Kidney (tissue), 14 donors: Measurements from ENCODE around the gene CNOT3. TPM values are rescaled to one million over a fixed set of nuclear protein-coding genes. Genes with fewer than 3 reads are reported as not detected.
A peak's percentile ranks its signal among the peaks of the same experiment; 100 is the strongest.
"Not testable (repeated sequence)": the region's sequence is repeated elsewhere in the genome, so short reads cannot be mapped to it uniquely, and the experiment has no call there.

Experiments
- DNase-seq, 5 donors: peaks; one replicate each; pipeline ENCODE4 v3.0.0-alpha.2; 2013 to 2020
- FAIRE-seq: peaks from 2 replicates; lab custom pipeline; 2012; peaks lifted over from hg19 to GRCh38; lab: Jason Lieb, UNC
- H3K27ac ChIP-seq, 2 donors: one replicate each; pipeline ENCODE4 v1.7.0; 2013; ENCODE audit warnings: low read depth in 2 of 2, low read length in 2 of 2, inconsistent platforms in 1 of 2
- H3K27me3 ChIP-seq: one replicate; pipeline ENCODE4 v1.7.1; 2013; ENCODE audit warnings: low read length, inconsistent platforms; ENCODE audit not compliant: control insufficient read depth, insufficient read depth
- H3K36me3 ChIP-seq, 3 donors: one replicate each; pipeline versions ENCODE4 v1.7.0 to v1.7.1; 2013; ENCODE audit warnings: low read length in 3 of 3, control low read depth in 1 of 3, inconsistent platforms in 1 of 3; ENCODE audit not compliant: insufficient read depth in 3 of 3, control insufficient read depth in 2 of 3
- H3K4me1 ChIP-seq, 3 donors: one replicate each; pipeline versions ENCODE4 v1.7.0 to v1.7.1; 2013; ENCODE audit warnings: low read length in 3 of 3, inconsistent platforms in 1 of 3, low read depth in 1 of 3; ENCODE audit not compliant: control insufficient read depth in 2 of 3, insufficient read depth in 2 of 3
- H3K4me3 ChIP-seq, 3 donors: one replicate each; pipeline versions ENCODE4 v1.7.0 to v1.8.1; 2013; ENCODE audit warnings: low read length in 3 of 3, control low read depth in 1 of 3, inconsistent platforms in 1 of 3
- H3K9ac ChIP-seq, 3 donors: one replicate each; pipeline versions ENCODE4 v1.7.0 to v1.7.1; 2013; ENCODE audit warnings: low read length in 3 of 3, control low read depth in 1 of 3, inconsistent platforms in 1 of 3
- H3K9me3 ChIP-seq, 3 donors: one replicate each; pipeline versions ENCODE4 v1.7.0 to v1.7.1; 2013; ENCODE audit warnings: low read length in 3 of 3, control low read depth in 1 of 3, inconsistent platforms in 1 of 3; ENCODE audit not compliant: control insufficient read depth in 2 of 3, insufficient read depth in 1 of 3
- intact Hi-C: fragments of 100-400 bp; cut with DNase I; formaldehyde crosslinking; loops from one replicate; pipeline ENCODE4 v1.11.1; 2022
- polyA plus RNA-seq: library from polyadenylated mRNA; stranded (reverse); fragments of 350-450 nt; fragmentation: Illumina TruSeq; extraction: RNeasy Lipid Tissue Mini Kit (QIAGEN cat#74804); gene quantifications from one replicate; pipeline ENCODE4 v1.2.3, GENCODE V29; 2014; ENCODE audit warnings: low read depth, low replicate concordance; ENCODE audit not compliant: insufficient read depth
- total RNA-seq: library from RNA; stranded (reverse); fragmentation: NEBNext Ultra II Directional; extraction: Animal tissue kit (Norgen Biotek cat#: 25700); gene quantifications from one replicate; pipeline ENCODE4 v1.2.1, GENCODE V29; 2021
- TF ChIP-seq, protein P1 (sequence below): IDR thresholded peaks from 3 replicates; pipeline ENCODE4 v1.5.1; 2012; ENCODE audit warnings: mild to moderate bottlenecking, moderate library complexity, borderline replicate concordance; ENCODE audit not compliant: insufficient read depth; ENCODE audit errors: extremely low read depth
- donor health status: control.
- donor health status: control.
- donor health status: control.
- donor health status: control.
- donor health status: control.
- donor health status: DM: yes; HTN: yes; CAD: no.
- donor health status: Normal renal cell carcinoma (clear cell type).

Gene CNOT3
- total and polyA plus RNA-seq, 2 donors from 2014 or later: 30.8 to 38.1 TPM

DNA sequence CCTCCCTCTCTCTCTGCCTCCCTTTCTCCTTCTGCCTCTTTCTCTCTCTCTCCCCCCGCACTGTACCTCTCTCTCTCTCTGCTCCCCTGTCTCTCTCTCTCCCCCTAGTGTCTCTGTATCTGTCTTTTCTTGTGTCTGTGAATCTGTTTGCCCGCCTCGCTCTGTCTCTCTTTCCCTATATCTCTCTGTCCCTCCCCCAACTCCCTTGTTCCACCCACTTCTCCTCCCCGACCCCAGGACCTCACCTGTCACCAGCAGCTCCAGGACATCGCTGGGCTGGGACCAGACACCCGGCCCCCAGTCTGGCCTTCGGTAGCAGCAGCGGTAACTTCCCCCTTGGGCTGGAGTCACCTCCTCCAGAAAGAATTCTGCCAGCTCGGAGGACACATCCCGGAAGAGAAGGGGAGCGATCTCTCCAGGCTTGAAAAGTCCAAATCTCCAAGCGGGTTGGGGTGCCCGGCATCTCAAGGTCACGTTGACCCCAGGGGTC, 40.9 kb upstream of the CNOT3 start:
- no peaks in the 10 kb centered on the region for H3K36me3 ChIP-seq
- H3K4me1 ChIP-seq: no peaks in the 10 kb centered on the region
- DNase-seq (peak in 1 of 5 donors; percentile 72), FAIRE-seq (no peak)
- no peak overlapping the region for H3K9ac ChIP-seq
- no peak overlapping the region for H3K27ac ChIP-seq
- no peaks in the 10 kb centered on the region for H3K9me3 ChIP-seq
- H3K4me3 ChIP-seq: no peak overlapping the region
- intact Hi-C loops: no loop called here
- H3K27me3 ChIP-seq: no peaks in the 10 kb centered on the region
- TF ChIP-seq, protein P1, sequence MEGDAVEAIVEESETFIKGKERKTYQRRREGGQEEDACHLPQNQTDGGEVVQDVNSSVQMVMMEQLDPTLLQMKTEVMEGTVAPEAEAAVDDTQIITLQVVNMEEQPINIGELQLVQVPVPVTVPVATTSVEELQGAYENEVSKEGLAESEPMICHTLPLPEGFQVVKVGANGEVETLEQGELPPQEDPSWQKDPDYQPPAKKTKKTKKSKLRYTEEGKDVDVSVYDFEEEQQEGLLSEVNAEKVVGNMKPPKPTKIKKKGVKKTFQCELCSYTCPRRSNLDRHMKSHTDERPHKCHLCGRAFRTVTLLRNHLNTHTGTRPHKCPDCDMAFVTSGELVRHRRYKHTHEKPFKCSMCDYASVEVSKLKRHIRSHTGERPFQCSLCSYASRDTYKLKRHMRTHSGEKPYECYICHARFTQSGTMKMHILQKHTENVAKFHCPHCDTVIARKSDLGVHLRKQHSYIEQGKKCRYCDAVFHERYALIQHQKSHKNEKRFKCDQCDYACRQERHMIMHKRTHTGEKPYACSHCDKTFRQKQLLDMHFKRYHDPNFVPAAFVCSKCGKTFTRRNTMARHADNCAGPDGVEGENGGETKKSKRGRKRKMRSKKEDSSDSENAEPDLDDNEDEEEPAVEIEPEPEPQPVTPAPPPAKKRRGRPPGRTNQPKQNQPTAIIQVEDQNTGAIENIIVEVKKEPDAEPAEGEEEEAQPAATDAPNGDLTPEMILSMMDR: peak; percentile 7

DNA sequence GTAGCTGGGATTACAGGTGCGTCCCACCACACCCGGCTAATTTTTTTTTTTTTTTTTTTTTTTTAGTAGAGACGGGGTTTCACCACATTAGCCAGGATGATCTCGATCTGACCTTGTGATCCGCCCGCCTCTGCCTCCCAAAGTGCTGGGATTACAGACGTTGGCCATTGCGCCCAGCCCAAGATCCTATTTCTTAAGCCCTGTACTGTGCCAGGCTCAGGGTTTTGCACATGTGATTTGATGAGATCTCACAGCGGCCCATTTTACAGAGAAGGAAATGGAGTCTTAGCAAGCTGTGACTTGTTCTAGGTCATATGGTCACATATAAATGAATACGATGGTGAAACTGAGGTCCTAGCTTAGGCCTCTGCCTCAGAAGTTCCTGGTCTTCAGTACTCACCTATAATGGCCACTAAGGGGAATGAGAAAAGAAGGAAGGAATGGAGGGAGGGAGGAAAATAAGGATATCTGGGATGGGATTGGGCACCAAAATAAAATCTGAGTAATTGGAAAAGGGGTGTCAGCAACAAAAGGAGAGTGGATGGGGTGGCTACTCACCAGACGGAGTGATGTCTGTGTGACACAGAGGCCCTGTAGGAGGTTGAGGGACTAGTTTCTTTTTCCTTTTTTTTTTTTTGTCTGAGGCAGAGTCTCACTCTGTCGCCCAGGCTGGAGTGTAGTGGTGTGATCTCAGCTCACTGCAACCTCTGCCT, 38.2 kb upstream of the CNOT3 start:
- no peaks in the 10 kb centered on the region for H3K36me3 ChIP-seq
- intact Hi-C loops: no loop called here
- H3K27ac ChIP-seq: no peak overlapping the region
- FAIRE-seq (no peak), DNase-seq (peak in 1 of 5 donors; percentile 26)
- peaks cover 0 to 5% (median 0%) of the 10 kb centered on the region in 3 donors for H3K4me1 ChIP-seq
- H3K4me3 ChIP-seq: no peak overlapping the region
- H3K9ac ChIP-seq: no peak overlapping the region
- TF ChIP-seq, protein P1: no peak
- H3K9me3 ChIP-seq: no peaks in the 10 kb centered on the region
- no peaks in the 10 kb centered on the region for H3K27me3 ChIP-seq

DNA sequence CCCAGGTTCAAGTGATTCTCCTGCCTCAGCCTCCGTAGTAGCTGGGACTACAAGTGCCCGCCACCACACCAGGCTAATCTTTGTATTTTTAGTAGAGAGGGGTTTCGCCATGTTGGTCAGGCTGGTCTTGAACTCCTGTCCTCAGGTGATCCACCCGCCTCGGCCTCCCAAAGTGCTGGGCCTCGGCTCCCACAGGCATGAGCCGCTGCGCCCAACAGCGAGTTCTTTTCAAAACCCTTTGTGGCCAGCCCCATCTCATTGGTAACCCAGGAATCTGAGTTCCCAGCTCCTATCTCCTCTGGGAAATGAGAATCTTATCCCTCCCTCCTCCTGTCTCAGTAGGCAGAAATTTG, 37.7 kb upstream of the CNOT3 start:
- H3K4me1 ChIP-seq, H3K27ac ChIP-seq, intact Hi-C loops, H3K36me3 ChIP-seq, H3K9me3 ChIP-seq, H3K27me3 ChIP-seq, H3K4me3 ChIP-seq, FAIRE-seq, H3K9ac ChIP-seq: not testable (repeated sequence)
- DNase-seq: peak in 1 of 5 donors; percentile 22

DNA sequence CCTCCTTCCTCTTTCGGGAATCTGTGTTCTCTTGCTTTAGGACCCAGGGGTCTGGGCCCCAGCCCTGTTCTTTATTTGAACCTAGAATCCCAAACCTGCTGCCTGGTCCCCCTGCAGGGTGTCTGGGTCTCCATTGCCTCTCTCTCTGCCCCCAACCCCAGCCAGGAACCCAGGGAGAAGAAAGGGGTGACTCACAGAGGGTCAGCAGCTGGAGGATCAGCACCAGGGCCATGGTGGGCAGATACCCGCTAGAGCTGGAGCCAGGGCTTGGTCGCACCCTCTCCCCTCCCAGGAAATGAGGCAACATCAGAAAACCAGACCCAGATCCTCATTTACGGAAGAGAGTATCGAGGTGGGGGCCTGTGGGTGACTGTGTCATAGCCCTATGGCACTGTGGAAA, 37.0 kb upstream of the CNOT3 start, which contains the start of gene OSCAR:
Gene OSCAR (minus strand): TSS at position 243 of the 400 bp plus-strand sequence. CDS start 11 bp downstream, at position 232.
- H3K9me3 ChIP-seq: no peaks in the 10 kb centered on the region
- no peaks in the 10 kb centered on the region for H3K36me3 ChIP-seq
- H3K27me3 ChIP-seq: no peaks in the 10 kb centered on the region
- H3K4me3 ChIP-seq: no peak within 1 kb of the TSS
- H3K27ac ChIP-seq: no peak within 1 kb of the TSS
- TF ChIP-seq, protein P1: no peak
- intact Hi-C loops: no loop called here
- FAIRE-seq: no peak
- no peak within 1 kb of the TSS for H3K9ac ChIP-seq
- DNase-seq: peak in 1 of 5 donors; percentile 65
- peaks cover 0 to 5% (median 0%) of the 10 kb centered on the region in 3 donors for H3K4me1 ChIP-seq
